NCI-H345 treated with DMSO at 0.1 percent for 48 hours (cell line): ENCODE data around the gene EBF3.

Source experiments
- DNase-seq: peaks from one replicate; lab custom pipeline; 2025; ENCODE audit not compliant: unreplicated experiment; lab: John Stamatoyannopoulos, UW

EBF3 gene

GRCh38 chr10:129959544-129960480 is 4.3 kb downstream of the EBF3 start:
- DNase-seq, result no peak

- DNase-seq, result no peak
Observed at GRCh38 chr10:129958629-129959543, 5.2 kb downstream of the EBF3 start.

GRCh38 chr10:129958148-129958628 is 5.9 kb downstream of the EBF3 start:
- DNase-seq, result no peak

- DNase-seq, result no peak
Observed at GRCh38 chr10:129956876-129957673, 7.0 kb downstream of the EBF3 start.

GRCh38 chr10:129956286-129956670 is 7.8 kb downstream of the EBF3 start:
- DNase-seq, result no peak

GRCh38 chr10:129955601-129956285 is 8.3 kb downstream of the EBF3 start:
- DNase-seq, result no peak

GRCh38 chr10:129954492-129955315 is 9.4 kb downstream of the EBF3 start:
- no peak for DNase-seq

GRCh38 chr10:129953119-129954051 is 10.7 kb downstream of the EBF3 start:
- DNase-seq, result no peak

GRCh38 chr10:129952378-129953118 is 11.5 kb downstream of the EBF3 start:
- DNase-seq, result no peak

- DNase-seq, result no peak
Observed at GRCh38 chr10:129951970-129952265, 12.2 kb downstream of the EBF3 start.

- DNase-seq, result no peak
Observed at GRCh38 chr10:129951101-129951969, 12.7 kb downstream of the EBF3 start.

GRCh38 chr10:129950676-129951075 is 13.4 kb downstream of the EBF3 start:
- no peak for DNase-seq

- DNase-seq, result no peak
Observed at GRCh38 chr10:129949891-129950291, 14.2 kb downstream of the EBF3 start.

GRCh38 chr10:129949411-129949810 is 14.7 kb downstream of the EBF3 start:
- no peak for DNase-seq

- DNase-seq, result no peak
Observed at GRCh38 chr10:129946859-129947258, 17.2 kb downstream of the EBF3 start.

- DNase-seq, result no peak
Observed at GRCh38 chr10:129945941-129946760, 17.9 kb downstream of the EBF3 start.
